ENCODE measurements around the gene CETP.
"Not testable (repeated sequence)": the region's sequence is repeated elsewhere in the genome, so short reads cannot be mapped to it uniquely, and the experiment has no call there.

The CETP gene

DNA sequence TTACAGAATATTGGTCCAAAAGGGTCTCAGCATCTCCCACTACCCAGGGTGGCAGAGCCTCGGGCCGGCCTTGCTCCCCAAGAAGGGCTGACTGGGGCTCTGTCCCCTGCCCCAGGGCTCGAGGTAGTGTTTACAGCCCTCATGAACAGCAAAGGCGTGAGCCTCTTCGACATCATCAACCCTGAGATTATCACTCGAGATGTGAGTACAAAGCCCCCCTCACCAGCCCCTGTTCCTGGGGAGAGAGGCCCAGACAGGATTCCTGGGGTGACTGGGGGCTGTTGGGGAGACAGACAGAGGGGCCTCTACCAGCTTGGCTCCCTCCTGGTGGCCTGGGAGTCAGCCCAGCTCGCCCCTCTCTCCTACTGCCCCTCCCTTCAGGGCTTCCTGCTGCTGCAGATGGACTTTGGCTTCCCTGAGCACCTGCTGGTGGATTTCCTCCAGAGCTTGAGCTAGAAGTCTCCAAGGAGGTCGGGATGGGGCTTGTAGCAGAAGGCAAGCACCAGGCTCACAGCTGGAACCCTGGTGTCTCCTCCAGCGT lies 21.5 kb downstream of the CETP start:
- no peak for FAIRE-seq

DNA sequence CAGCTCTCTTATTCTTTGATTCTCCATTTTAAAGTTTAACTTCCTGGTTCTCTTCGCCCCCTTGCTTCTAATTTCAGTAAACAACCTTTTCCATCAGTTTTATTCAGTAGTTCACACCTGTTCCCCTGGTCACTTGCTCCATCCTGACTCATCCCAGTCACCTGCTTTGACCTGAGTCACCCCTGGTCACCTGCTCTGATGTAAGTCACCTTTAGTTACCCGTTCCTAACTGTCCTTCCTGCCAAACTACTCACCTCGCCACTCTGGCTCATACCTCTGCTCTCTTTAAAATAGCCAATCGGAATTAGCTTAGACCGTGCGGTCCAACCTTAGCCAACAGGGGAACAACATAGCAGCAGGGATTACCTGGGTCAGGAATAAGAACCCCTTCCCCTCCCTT lies 22.9 kb downstream of the CETP start:
- FAIRE-seq = no peak

DNA sequence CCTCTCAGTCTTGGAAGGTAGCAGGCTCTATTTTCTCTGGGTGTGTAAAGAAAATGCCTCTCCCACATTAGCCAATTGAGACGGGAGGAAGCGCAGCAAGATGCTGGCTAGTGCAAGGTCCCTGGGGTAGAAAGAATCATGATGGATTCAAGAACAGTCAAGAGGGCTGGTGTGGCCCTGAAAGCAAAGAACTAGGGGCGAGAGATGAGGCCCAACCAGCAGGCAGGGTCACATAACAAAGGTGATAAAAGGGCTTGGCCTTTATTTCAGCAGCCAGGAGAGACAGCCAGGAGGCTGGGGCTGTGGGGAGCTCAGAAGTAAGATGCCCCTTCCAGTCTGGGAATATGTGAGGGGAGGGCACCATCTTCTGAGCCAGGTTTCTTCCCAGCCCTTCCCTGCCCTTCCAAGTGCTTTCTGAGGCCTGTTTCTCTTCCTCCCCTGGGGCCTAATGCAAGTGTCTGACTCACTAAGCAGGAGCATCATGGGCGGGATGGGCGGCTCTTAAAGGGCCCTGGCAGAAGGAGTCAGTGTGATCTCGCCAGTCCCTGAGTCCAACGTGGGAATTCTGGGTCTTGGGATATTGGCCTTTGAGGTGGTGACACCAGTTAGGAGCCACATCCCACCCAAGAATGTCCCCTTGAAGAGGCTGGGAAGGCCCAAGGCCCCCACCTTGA lies 23.7 kb downstream of the CETP start:
- no peak for FAIRE-seq

DNA sequence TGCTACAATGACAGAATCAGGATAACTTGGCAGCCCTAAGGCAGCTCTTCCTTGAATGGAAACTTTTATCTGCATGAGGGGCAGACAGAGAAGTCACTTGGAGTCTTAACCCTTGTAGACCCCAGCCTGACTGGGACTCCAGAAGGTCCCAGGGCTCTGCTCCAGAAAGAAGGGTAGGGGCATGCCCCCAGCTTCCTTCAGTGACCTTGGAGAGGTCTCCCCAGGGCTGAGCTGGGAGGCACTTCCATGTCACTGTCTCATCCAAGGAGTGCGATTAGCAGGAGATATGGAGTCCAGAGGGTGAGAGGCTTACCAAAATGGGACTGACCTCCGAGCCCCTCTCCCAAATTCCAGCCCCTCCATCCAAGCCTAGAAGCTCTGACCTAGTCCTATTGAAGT lies 24.2 kb downstream of the CETP start:
- FAIRE-seq = no peak

DNA sequence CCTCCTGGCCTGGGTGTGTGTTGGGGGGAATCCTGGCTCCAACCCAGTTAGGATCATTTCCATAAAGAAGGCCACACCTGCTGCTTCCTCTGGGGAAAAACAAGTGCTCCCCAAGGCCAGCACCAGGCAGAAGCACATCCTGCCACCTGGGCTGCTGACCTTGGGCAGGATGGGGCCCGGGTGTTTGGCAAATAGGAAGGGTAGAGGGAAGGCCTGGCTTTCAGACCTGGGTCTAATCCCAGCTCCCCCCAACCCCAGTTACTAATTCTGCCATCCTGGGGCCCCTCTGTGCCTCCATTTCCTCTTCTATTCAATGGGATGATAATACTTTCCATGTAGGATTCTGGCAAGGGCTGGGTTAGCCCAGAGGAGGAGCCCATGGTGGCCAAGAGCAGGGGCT lies 24.6 kb downstream of the CETP start:
- no peak for FAIRE-seq

DNA sequence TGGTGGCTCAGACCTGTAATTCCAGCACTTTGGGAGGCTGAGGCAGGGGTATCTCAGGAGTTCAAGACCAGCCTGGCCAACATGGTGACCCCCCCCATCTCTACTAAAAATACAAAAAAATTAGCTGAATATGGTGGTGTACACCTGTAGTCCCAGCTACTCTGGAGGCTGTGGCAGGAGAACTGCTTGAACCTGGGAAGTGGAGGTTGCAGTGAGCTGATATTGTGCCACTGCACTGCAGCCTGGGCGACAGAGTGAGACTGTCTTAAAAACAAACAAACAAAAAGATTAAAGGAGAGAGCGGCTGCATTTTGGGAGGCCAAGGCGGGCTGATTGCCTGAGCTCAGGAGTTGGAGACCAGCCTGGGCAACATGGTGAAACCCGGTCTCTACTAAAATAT lies 25.2 kb downstream of the CETP start:
- FAIRE-seq = not testable (repeated sequence)

DNA sequence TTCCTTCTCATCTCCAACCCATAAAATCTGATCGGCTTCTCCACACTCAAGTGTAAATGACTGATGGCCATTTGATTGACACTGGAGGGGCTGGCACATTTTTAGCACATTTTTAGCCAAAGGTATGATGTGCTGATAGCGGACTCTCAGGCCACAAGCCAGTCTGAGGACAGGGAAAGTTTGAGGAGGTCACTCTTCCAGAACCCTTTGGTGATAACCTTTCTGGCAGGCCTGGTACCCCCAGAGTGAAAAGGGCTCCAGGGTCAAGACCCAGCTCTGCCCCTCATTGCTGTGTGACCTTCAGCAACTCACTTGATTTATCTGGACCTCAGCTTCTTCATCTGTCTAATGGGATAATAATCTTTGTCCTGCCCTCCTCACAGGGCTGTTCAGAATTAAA lies 25.9 kb downstream of the CETP start:
- no peak for FAIRE-seq

DNA sequence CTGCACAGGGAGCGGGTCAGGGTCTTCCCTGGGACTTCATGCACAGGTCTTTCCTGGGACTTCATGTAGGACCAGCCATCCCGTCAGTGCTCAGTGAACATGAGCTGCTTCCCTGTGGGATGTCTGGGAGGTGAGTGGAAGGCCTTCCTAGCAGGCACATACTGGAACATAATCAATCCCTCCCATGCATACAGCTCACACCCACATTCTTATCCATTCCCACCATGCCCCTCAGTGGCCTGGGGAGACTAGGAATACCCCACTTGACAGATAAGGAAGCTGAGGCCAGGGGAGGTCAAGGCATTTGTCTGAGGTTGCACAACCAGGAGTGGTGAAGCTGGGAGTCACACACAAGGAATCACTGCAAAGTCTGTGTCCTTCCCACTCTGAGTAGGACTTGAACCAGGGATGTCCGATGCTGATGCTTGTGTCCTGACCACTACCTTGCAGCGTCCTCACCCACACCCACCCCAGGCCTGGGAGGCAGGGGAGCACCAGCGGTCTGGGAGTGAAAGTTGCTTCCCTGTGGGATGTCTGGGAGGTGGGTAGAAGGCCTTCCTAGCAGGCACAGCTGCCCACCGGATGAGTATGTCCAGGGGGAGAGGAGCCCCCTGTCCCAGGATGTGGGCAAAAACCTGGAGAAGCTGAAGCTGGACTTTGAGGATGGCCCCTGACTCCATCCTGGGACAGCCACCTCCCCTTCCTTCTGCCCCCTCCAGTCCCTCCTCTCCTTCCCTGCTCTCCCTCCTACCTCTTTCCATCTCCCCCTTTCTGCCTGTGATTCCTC lies 26.6 kb downstream of the CETP start:
- FAIRE-seq = no peak

DNA sequence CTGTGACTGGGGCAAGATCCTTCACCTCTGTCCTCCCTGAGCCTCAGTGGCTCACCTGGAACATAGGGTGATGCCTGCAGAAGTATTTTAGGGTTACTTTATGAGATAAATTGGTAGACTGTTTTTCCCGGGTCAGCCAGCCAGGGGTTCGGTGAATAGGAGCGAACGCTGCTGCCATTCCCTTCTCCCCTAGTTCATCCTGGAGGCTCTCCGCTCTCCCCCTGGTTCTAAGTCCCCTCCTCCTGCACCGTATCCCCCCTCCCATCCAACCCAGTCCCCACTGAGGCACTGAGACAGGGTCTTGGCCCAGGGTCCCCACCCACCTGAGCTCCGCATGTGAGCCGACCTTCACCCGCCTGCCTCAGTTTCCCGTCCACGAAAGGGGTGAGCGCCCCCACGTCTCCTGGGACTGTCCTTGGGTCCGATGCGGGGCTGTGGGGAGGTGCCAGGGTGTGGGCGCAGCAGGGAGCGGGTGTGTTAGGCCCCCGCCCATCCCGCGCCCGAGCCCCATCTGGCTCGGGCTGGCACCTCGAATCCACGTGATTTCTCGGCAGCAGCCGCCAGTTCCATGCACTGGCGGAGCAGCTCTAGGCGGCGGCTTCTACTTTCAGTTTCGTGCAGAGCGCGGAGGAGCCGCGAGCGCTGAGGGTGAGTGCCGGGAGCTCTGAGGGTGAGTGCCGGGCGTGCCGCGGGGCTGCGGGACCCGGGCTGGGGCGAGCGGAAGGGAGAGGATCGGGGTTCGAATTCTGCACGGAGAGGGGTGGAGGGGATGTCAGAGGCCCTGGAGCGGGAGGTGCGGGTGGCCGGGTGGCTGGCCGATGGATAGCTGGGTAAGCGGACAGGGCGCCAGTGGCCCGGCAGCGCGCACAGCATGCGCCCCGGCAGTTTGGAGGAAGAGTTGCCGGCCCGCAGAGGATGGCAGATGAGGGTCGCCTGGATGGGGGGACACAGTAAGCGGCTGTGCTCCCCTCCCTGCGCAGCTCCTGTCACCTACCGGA lies 27.5 kb downstream of the CETP start, which contains the start of gene NLRC5:
Gene NLRC5, plus strand, starts transcription at position 610 of the 998 bp plus-strand sequence. CDS start 31,156 bp downstream, outside the sequence.
- no peak for FAIRE-seq

DNA sequence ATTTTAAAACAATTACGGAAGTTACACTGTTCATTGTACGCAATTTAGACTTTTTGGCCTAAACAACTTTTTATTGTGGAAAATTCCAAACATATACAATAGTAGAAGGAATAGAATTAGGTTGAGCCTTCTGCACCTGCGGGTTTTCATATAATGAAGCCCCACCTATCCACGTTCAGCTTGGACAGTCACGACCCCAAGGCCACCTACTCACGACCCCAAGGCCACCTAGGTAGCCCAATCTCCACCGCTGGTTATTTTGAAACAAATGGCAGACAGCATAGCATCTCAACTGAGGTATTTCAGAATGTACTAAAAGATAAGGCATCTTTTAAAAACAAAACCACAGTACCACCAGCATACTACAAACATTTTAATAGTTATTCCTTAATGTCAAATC lies 28.2 kb downstream of the CETP start:
- FAIRE-seq = no peak

DNA sequence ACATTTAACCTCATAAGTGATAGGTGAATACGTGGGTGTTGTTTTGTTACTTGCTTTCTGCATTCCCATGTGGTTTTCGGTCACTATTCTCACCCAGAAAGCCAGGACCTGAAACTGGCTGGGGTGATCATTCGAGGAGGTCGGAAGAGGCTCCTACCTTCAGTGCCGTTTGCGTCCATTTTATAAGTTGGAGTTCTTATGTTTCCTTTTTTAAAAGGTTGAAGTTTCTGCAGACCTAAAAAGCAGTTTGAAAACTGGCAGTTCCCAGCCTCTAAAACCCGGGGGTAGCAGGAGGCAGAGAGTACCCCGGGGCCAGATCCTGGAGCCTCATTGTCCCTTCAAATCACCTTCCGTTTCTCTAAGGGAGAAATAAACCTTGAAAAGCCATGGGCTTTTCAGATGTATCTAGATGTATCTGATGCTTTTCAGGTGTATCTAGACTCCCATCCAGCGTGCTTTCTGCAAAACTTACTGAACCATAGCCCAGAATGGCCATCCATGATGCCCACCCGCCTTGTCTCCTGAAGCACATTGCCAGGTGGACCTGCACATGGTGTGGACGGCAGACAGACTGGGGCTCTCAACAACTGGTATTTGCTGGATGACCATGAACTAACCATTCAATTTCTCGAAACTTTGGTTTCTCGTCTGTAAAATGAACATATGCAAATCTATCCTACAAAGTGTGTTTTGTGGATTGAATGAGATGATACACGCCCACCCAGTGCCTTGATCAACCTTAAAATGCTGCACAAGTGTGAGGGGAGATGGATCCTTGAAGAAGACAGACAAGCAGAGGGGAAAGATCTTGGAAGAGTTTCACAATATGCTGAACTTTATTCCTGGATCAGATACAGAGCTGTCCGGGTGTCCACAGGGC lies 28.9 kb downstream of the CETP start:
- no peak for FAIRE-seq

DNA sequence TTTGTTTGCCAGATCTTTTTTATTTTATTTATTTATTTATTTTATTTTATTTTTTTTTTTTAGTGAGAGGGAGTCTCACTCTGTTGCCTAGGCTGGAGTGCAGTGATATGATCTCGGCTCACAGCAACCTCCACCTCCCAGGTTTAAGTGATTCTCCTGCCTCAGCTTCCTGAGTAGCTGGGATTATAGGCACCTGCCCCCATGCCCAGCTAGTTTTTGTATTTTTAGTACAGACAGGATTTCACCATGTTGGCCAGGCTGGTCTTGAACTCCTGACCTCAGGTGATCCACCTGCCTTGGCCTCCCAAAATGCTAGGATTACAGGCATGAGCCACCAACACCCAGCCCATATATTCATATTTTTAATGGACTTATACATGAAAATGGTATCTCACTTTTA lies 30.7 kb downstream of the CETP start:
- not testable (repeated sequence) for FAIRE-seq

DNA sequence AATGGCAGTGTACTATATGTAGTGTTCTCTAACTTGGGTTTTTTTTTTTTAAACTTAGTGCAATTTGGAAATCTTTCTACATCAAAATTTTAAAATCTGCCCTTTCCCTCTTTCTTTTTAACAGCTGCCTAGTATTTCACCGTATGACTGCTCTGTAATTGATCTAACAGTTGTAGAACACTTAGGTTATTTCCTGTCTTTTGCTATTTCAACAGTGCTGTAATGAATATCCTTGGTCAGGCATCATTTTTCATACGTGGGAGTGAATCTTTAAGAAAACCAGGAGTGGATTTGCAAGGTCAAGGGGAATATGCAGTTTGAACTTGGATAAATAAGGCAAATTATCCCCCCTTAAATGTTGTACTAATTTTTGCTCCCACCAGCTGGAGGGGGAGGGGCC lies 31.5 kb downstream of the CETP start:
- no peak for FAIRE-seq

DNA sequence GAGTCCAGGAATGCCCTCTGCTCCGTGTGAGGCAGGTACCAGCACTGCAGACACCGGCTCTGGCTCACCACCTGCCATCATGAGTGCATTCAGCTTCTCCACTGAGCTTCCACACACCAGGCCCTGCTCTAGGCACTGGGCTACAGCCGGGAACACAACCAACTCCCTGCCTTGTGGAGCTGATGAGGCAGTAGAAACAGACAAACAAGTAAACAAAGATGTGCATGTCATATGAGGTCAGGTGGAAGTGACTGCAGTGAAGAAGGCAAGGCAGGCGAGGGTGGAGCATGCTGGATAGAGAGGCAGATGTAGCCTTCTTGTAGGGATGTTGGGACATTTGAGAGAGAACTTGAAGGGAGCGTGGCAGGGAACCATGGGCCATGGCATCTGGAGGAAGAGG lies 32.6 kb downstream of the CETP start:
- no peak for FAIRE-seq

DNA sequence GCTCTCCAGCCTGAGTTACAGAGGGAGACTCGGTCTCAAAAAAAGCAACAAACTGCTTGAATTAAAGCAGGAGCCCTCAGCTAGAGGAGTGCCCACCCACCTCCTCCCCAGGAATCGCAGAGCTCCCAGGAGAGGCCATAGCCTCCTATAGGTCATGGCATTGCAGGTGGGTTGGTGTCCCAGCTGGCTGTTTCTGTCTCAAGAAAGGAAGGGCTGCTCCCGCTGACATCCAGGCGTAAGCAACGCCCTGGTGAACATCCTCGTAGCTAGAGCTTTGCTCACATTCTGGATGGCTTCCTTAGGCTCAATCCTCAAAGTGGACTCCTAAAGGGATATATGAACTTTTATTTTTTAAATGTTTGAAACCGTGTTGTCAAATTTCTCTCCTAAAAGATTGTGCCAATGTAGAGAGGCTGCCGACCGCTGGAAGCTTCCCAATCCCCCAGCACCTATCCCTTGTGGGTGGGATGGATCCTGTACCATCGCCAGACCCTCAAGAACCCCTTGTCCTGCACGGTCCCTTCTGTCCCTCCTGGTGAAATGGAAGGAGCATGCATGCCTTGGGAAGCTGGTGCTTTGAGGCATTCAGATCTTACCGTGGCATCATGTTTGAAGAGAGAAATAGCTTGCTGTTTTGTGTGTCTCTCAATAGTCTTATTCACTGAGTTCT lies 33.5 kb downstream of the CETP start:
- FAIRE-seq = no peak

DNA sequence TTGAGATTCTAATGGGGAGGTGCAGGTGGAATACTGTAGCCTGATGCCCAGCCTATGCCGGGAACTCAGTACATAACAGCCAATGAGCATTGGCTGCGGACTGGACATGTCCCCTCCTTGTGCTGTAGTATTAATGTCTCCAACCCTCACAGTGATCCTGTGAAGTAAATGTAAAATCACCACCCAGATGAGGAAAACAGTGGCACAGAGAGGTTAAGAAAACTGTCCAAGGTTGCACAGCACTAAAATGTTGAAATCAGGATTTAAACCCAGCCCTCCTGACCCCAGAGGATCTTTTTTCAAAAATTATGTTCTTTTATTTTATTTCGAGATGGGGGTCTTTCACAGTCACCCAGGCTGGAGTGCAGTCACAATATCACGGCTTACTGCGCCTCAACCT lies 35.5 kb downstream of the CETP start:
- FAIRE-seq = no peak

DNA sequence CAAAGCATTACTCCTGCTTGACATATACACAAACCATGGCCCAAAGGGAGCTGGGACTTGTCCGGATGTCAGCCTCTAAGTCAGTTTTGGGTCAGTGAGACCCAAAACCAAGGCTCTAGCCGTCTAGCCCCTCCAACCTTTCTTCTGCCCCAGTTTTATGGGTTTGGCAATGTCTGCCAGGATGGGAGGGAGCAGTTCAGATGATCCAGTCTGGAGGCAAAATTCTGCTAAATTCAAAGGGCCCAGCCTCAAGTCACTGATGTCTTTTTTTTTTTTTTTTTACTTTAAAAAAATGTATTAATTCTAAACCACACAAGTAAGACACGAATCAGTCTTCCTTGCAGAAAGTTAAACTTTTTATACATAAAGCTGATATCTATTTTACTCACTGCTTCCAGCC lies 36.2 kb downstream of the CETP start:
- FAIRE-seq = no peak

DNA sequence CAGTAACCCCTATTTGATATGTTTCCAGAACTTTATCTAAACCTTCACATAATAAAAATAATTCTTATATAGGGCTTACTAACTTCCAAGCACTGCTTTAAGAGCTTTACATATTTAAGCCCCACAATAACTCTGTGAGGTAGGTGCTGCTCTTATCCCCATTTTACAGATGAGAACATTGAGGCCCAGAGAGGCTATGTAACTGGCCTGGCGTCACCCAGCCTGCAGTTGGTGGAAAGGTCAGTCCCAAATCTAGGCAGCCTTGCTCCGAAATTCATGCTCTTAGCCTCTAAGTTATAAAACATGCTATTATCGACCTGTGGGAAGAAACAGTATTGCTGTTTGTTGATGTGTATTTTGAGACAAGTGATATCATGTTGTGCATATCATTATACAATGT lies 36.6 kb downstream of the CETP start:
- no peak for FAIRE-seq

DNA sequence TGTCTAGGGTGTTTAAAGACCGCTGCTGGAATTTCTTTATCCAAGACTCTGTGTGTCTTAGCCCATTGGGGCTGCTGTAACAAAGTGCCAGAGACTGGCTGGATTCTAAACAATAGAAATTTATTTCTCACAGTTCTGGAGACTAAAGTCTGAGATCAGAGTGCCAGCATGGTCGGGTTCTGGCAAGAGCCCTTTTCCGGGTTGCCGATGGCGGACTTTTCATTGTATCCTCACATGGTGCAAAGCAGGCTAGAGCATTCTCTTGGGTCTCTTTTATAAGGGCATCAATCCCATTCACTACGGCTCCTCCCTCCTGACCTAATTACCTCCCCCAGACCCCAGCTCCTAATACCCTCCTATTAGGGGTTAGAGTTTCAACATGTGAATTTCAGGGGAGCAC lies 37.1 kb downstream of the CETP start:
- no peak for FAIRE-seq

DNA sequence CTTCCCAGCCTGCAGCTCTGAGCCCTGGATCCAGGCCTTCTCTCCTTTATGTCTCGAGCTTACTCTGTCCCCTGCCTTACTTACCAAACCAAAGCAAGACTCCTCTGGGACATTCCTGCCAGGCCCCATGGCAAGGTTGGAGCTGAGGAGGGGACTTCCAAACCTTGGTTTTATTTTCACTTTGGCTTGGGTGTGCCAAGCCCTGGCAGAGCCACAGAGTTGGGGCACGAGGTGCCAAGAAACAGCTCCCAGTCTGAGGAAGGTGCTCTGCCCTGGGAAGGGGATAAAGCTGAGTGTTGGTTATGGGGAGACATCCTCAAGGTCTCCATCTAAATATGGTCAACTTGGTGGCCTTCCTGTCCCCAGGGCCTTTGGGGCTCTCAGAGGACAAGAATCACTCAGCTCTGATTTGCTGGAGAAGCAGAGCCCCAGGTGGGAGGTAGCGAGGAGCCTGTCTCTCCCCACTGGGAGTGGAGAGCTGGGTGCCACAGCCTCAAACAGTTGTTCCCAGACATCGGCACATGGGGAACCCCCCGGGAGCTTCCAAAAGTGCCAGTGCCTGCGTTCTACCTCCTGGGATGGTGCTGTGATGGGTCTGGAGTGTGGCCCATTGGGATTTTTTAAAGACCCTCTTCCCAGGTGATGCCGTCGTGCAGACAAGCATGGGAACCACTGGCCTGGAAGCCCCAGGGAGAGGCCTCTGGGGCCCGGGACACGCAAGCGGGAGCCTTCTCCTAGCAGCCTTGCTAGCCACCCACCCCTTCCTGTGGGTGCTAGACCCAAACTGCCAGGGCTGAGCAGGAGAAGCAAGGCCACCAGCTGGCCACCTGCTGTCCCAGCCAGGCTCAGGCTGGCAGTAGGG lies 37.9 kb downstream of the CETP start:
- FAIRE-seq = no peak

Measured in islet of Langerhans (tissue), 1 donor.